Loucy (cell line): ENCODE measurements around the gene ZNF521.

Source experiments
- H2AFZ ChIP-seq: fragments of 200-600 bp; sonication (generic); 2 replicates; pipeline ENCODE4 v1.6.0; 2016; ENCODE audit warnings: antibody characterized with exemption, mild to moderate bottlenecking, low read length, moderate library complexity
- H3F3A ChIP-seq: fragments of 200-600 bp; 2 replicates; pipeline ENCODE4 v1.6.0; 2016; ENCODE audit warnings: antibody characterized with exemption, low read depth, mild to moderate bottlenecking
- H3K27me3 ChIP-seq: fragments of 200-600 bp; sonication (generic); 2 replicates; pipeline ENCODE4 v1.6.1; 2014; ENCODE audit warnings: low read length, mild to moderate bottlenecking; ENCODE audit not compliant: insufficient read depth, poor library complexity, severe bottlenecking
- H3K36me3 ChIP-seq: fragments of 200-600 bp; sonication (generic); 2 replicates; pipeline ENCODE4 v1.6.1; 2016; ENCODE audit warnings: low read length; ENCODE audit not compliant: insufficient read depth
- H3K4me1 ChIP-seq: fragments of 200-600 bp; sonication (generic); 2 replicates; pipeline ENCODE4 v1.5.1; 2014; ENCODE audit warnings: low read length, mild to moderate bottlenecking; ENCODE audit not compliant: insufficient read depth, poor library complexity, severe bottlenecking
- H3K4me2 ChIP-seq: fragments of 200-600 bp; sonication (generic); 2 replicates; pipeline ENCODE4 v1.6.0; 2014; ENCODE audit warnings: antibody characterized with exemption, low read length, low read depth, mild to moderate bottlenecking; ENCODE audit not compliant: poor library complexity, severe bottlenecking
- H3K4me3 ChIP-seq: fragments of 200-600 bp; sonication (generic); 2 replicates; pipeline ENCODE4 v1.5.1; 2014; ENCODE audit warnings: low read length, mild to moderate bottlenecking, mixed read lengths; ENCODE audit not compliant: poor library complexity, severe bottlenecking
- H3K79me2 ChIP-seq: fragments of 200-600 bp; sonication (generic); 2 replicates; pipeline ENCODE4 v1.6.1; 2014; ENCODE audit warnings: low read length; ENCODE audit not compliant: insufficient read depth
- H3K9ac ChIP-seq: fragments of 200-600 bp; sonication (generic); 2 replicates; pipeline ENCODE4 v1.6.0; 2014; ENCODE audit warnings: mild to moderate bottlenecking, low read depth, low read length, moderate library complexity; ENCODE audit not compliant: poor library complexity, severe bottlenecking
- H3K9me2 ChIP-seq: fragments of 200-600 bp; sonication (generic); replicated peaks from 2 replicates; pipeline ENCODE4 v1.6.1; 2016; ENCODE audit warnings: low read depth, low read length, mixed read lengths
- H3K9me3 ChIP-seq: fragments of 200-600 bp; sonication (generic); 2 replicates; pipeline ENCODE4 v1.6.1; 2014; ENCODE audit warnings: mild to moderate bottlenecking, antibody characterized with exemption, low read length, low read depth; ENCODE audit not compliant: insufficient read depth
- H4K20me1 ChIP-seq: fragments of 200-600 bp; sonication (generic); 2 replicates; pipeline ENCODE4 v1.6.0; 2014; ENCODE audit warnings: antibody characterized with exemption, low read length, mild to moderate bottlenecking; ENCODE audit not compliant: insufficient read depth, poor library complexity, severe bottlenecking
- CTCF ChIP-seq: fragments of 200-600 bp; sonication (generic); conservative IDR thresholded peaks from 2 replicates; pipeline ENCODE4 v1.5.1; 2014; ENCODE audit warnings: mild to moderate bottlenecking, antibody characterized with exemption, low read length
- EZH2phosphoT487 ChIP-seq: fragments of 200-600 bp; IDR thresholded peaks from 2 replicates; pipeline ENCODE4 v1.6.1; 2018; ENCODE audit warnings: antibody characterized with exemption, mild to moderate bottlenecking, moderate library complexity, borderline replicate concordance

Gene ZNF521

GRCh38 chr18:25113566-25113965 is 238.4 kb downstream of the ZNF521 start:
- Histone ChIP-seq H3K79me2 (no peaks in the 10 kb centered on the region), H3K9ac (no peak overlapping the region), H3K9me2 (no peaks in the 10 kb centered on the region), H3K9me3 (no peaks in the 10 kb centered on the region; the same call in 1 of the 2 replicates), H3K4me3 (no peak overlapping the region), H3K27me3 (no peaks in the 10 kb centered on the region), H3F3A (no peaks in the 10 kb centered on the region), H3K36me3 (peaks cover 8% of the 10 kb centered on the region), H2AFZ (no peak overlapping the region), H4K20me1 (no peaks in the 10 kb centered on the region), H3K4me1 (peaks cover 9% of the 10 kb centered on the region), H3K4me2 (no peak overlapping the region)
- TF ChIP-seq EZH2phosphoT487 (no peak), CTCF (no peak)

- no peak overlapping the region for H3K4me3 ChIP-seq
- no peak overlapping the region for H3K4me2 ChIP-seq
- peaks cover 12% of the 10 kb centered on the region for H3K4me1 ChIP-seq
- no peak overlapping the region for H3K9ac ChIP-seq
- peaks cover 8% of the 10 kb centered on the region for H3K36me3 ChIP-seq
- H2AFZ ChIP-seq, result no peak overlapping the region
- TF ChIP-seq EZH2phosphoT487 (no peak), CTCF (no peak)
- no peaks in the 10 kb centered on the region; the same call in 1 of the 2 replicates for H3K9me3 ChIP-seq
- no peaks in the 10 kb centered on the region for H3K27me3 ChIP-seq
- no peaks in the 10 kb centered on the region for H3K79me2 ChIP-seq
- no peaks in the 10 kb centered on the region for H4K20me1 ChIP-seq
- no peaks in the 10 kb centered on the region for H3F3A ChIP-seq
- H3K9me2 ChIP-seq, result no peaks in the 10 kb centered on the region
Measured at GRCh38 chr18:25112821-25113434, 239.0 kb downstream of the ZNF521 start.

- no peak overlapping the region for H2AFZ ChIP-seq
Measured at GRCh38 chr18:25111377-25112288, 240.3 kb downstream of the ZNF521 start.

More at GRCh38 chr18:25111377-25112288, 240.3 kb downstream of the ZNF521 start:
- no peaks in the 10 kb centered on the region for H3K9me3 ChIP-seq
- no peak overlapping the region for H3K9ac ChIP-seq
- H3K27me3 ChIP-seq, result no peaks in the 10 kb centered on the region
- no peaks in the 10 kb centered on the region for H4K20me1 ChIP-seq
- H3K4me2 ChIP-seq, result no peak overlapping the region
- H3K9me2 ChIP-seq, result no peaks in the 10 kb centered on the region
- H3K4me1 ChIP-seq, result peaks cover 16% of the 10 kb centered on the region
- no peak overlapping the region for H3K4me3 ChIP-seq
- peaks cover 8% of the 10 kb centered on the region; the same call in 1 of the 2 replicates for H3K36me3 ChIP-seq
- no peaks in the 10 kb centered on the region for H3K79me2 ChIP-seq
- H3F3A ChIP-seq, result no peaks in the 10 kb centered on the region
- no peak for TF ChIP-seq EZH2phosphoT487
- TF ChIP-seq CTCF, result no peak
